T-helper 2 cell treated with Interferon-gamma antibody and Interleukin-4, amounts not matched to agents 100 ng/mL and 5 ng/mL, for 36 hours (primary cell): ENCODE measurements around the gene RPA4. TPM values are rescaled to one million over a fixed set of nuclear protein-coding genes. Genes with fewer than 3 reads are reported as not detected.

ENCODE experiments used
- total RNA-seq: library from RNA; stranded (reverse); gene quantifications from 2 replicates; pipeline ENCODE4 v1.2.3, GENCODE V29; 2022

The RPA4 gene
- total RNA-seq, 1 donor from 2014 or later = 0.43 TPM

Other genes with a start within 250 kb of the RPA4 start
- 11.8 and 12.9 TPM in 2 replicates for gene DIAPH2, start 199.1 kb upstream of the RPA4 start, total RNA-seq